Measurements from ENCODE around the gene UNC5A. TPM values are rescaled to one million over a fixed set of nuclear protein-coding genes. Genes with fewer than 3 reads are reported as not detected.

Gene UNC5A
- total RNA-seq, 1 experiment from 2014 or later = 10.1 TPM

DNA sequence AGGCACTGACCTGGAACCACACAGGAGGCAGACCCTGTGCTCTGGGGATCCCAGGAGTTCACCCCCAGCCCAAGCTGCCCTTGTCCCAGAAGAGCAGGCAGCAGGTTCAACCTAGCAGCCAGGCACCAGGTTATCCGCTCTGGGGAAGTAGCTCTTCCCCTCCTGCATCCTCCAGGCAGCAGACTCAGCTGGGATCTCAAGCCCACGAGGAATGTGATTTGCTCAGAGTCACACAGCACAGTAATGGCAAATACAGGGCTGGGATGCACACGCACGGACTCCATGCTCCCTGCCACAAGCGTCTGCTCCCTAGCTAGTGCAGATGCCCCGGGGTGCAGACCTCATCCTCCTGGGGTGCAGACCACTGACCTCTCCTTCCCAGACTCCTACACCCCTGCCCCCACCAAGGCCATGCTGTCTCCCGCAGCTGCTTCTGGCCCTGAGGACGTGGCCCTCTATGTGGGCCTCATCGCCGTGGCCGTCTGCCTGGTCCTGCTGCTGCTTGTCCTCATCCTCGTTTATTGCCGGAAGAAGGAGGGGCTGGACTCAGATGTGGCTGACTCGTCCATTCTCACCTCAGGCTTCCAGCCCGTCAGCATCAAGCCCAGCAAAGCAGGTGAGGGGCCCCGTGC, 63.3 kb downstream of the UNC5A start:
- TF ChIP-seq, protein P1, sequence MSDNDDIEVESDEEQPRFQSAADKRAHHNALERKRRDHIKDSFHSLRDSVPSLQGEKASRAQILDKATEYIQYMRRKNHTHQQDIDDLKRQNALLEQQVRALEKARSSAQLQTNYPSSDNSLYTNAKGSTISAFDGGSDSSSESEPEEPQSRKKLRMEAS (IDR thresholded peaks at IDR 0.05) = no peak
- TF ChIP-seq EGR1 (IDR thresholded peaks at IDR 0.05; ENCODE audit: low read depth) (no peak), POLR2A (IDR thresholded peaks at IDR 0.05; ENCODE audit: borderline replicate concordance, extremely low read depth, insufficient read depth, insufficient read length) (no peak), EZH2 (IDR thresholded peaks at IDR 0.05) (no peak), EZH2phosphoT487 (IDR thresholded peaks at IDR 0.05; ENCODE audit: borderline replicate concordance) (no peak), RAD21 (IDR thresholded peaks at IDR 0.05; ENCODE audit: low read depth) (no peak), POLR2AphosphoS5 (IDR thresholded peaks at IDR 0.05; ENCODE audit: low read depth, low read length) (no peak), SP1 (IDR thresholded peaks at IDR 0.05; ENCODE audit: low read depth) (no peak), ZNF274 (IDR thresholded peaks at IDR 0.05; ENCODE audit: low read depth, low read length) (no peak)
- TF ChIP-seq, protein P2, sequence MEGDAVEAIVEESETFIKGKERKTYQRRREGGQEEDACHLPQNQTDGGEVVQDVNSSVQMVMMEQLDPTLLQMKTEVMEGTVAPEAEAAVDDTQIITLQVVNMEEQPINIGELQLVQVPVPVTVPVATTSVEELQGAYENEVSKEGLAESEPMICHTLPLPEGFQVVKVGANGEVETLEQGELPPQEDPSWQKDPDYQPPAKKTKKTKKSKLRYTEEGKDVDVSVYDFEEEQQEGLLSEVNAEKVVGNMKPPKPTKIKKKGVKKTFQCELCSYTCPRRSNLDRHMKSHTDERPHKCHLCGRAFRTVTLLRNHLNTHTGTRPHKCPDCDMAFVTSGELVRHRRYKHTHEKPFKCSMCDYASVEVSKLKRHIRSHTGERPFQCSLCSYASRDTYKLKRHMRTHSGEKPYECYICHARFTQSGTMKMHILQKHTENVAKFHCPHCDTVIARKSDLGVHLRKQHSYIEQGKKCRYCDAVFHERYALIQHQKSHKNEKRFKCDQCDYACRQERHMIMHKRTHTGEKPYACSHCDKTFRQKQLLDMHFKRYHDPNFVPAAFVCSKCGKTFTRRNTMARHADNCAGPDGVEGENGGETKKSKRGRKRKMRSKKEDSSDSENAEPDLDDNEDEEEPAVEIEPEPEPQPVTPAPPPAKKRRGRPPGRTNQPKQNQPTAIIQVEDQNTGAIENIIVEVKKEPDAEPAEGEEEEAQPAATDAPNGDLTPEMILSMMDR (IDR thresholded peaks at IDR 0.05 in 2 of 3, conservative IDR thresholded peaks at IDR 0.05 in 1 of 3; ENCODE audit: borderline replicate concordance in 1 of 3, insufficient read depth in 1 of 3, low read depth in 2 of 3, low read length in 2 of 3) = no peak
- TF ChIP-seq, protein P3, sequence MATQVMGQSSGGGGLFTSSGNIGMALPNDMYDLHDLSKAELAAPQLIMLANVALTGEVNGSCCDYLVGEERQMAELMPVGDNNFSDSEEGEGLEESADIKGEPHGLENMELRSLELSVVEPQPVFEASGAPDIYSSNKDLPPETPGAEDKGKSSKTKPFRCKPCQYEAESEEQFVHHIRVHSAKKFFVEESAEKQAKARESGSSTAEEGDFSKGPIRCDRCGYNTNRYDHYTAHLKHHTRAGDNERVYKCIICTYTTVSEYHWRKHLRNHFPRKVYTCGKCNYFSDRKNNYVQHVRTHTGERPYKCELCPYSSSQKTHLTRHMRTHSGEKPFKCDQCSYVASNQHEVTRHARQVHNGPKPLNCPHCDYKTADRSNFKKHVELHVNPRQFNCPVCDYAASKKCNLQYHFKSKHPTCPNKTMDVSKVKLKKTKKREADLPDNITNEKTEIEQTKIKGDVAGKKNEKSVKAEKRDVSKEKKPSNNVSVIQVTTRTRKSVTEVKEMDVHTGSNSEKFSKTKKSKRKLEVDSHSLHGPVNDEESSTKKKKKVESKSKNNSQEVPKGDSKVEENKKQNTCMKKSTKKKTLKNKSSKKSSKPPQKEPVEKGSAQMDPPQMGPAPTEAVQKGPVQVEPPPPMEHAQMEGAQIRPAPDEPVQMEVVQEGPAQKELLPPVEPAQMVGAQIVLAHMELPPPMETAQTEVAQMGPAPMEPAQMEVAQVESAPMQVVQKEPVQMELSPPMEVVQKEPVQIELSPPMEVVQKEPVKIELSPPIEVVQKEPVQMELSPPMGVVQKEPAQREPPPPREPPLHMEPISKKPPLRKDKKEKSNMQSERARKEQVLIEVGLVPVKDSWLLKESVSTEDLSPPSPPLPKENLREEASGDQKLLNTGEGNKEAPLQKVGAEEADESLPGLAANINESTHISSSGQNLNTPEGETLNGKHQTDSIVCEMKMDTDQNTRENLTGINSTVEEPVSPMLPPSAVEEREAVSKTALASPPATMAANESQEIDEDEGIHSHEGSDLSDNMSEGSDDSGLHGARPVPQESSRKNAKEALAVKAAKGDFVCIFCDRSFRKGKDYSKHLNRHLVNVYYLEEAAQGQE (IDR thresholded peaks at IDR 0.05; ENCODE audit: low read depth) = no peak
- no peaks in the 10 kb centered on the region for H3K36me3 ChIP-seq (ENCODE audit: control insufficient read depth in 1 of 2, insufficient read depth in 2 of 2, low read length in 2 of 2)
- H3K9ac ChIP-seq (ENCODE audit: low read length) = no peak overlapping the region
- no peaks in the 10 kb centered on the region for H3K4me1 ChIP-seq (ENCODE audit: control insufficient read depth in 1 of 2, insufficient read depth in 2 of 2, low read length in 2 of 2)
- ATAC-seq (no peak), DNase-seq (ENCODE audit: low read depth, low spot score) (no peak)
- no peak overlapping the region for H2AFZ ChIP-seq (ENCODE audit: low read depth, low read length, poor library complexity, severe bottlenecking)
- intact Hi-C loops (cut with micrococcal nuclease) = no loop called here
- H3K9me2 ChIP-seq (ENCODE audit: insufficient read depth) = no peaks in the 10 kb centered on the region
- no peaks in the 10 kb centered on the region for H3K79me2 ChIP-seq (ENCODE audit: insufficient read depth, low read length)
- BruUV-seq (replicated peaks) = no TSS peak
- H3K4me3 ChIP-seq (replicated peaks in 1 of 2; ENCODE audit: low read depth in 1 of 2, low read length in 2 of 2) = no peak overlapping the region
- ChIA-PET RAD21 (ENCODE audit: low non-redundant PET in 1 of 2, low total read pairs in 2 of 2, uncharacterized antibody in 2 of 2, unreplicated experiment in 2 of 2) (no interaction called here), POLR2A (no interaction called here), CTCF (no interaction called here)
- H3K4me2 ChIP-seq (ENCODE audit: low read length) = no peak overlapping the region
- no peaks in the 10 kb centered on the region for H3K27me3 ChIP-seq (ENCODE audit: insufficient read depth, low read length)
- no peaks in the 10 kb centered on the region for H4K20me1 ChIP-seq (ENCODE audit: insufficient read depth)
- no peaks in the 10 kb centered on the region for H3K9me3 ChIP-seq (ENCODE audit: control insufficient read depth in 1 of 2, insufficient read depth in 1 of 2, low read depth in 1 of 2, low read length in 2 of 2)
- no peak overlapping the region for H3K27ac ChIP-seq (ENCODE audit: low read depth, low read length)
